ENCODE data around the gene ZNF672.

ZNF672 gene

GRCh38 chr1:248831842-248832241 is 6.2 kb upstream of the ZNF672 start:
- DNase-seq (ENCODE audit: low read depth in 2 of 3, low spot score in 2 of 3), result no peak

GRCh38 chr1:248834343-248834940 is 3.6 kb upstream of the ZNF672 start:
- DNase-seq (ENCODE audit: low read depth in 2 of 3, low spot score in 2 of 3), result no peak

GRCh38 chr1:248837045-248837780 is 811 bp upstream of the ZNF672 start:
- DNase-seq (ENCODE audit: low read depth in 2 of 3, low spot score in 2 of 3), result no peak

GRCh38 chr1:248838357-248839167 is 538 bp downstream of the ZNF672 start:
- peak; percentile 58 to 73 (median 65) for DNase-seq (ENCODE audit: low read depth in 2 of 3, low spot score in 2 of 3)

- DNase-seq (ENCODE audit: low read depth in 2 of 3, low spot score in 2 of 3), result no peak
These were observed 1.1 kb downstream of the ZNF672 start for GRCh38 chr1:248839168-248839555.

GRCh38 chr1:248840946-248841345 is 2.9 kb downstream of the ZNF672 start:
- DNase-seq (ENCODE audit: low read depth in 2 of 3, low spot score in 2 of 3), result no peak

- DNase-seq (ENCODE audit: low read depth in 2 of 3, low spot score in 2 of 3), result no peak
These were observed 3.8 kb downstream of the ZNF672 start for GRCh38 chr1:248841702-248842395.

- DNase-seq (ENCODE audit: low read depth in 2 of 3, low spot score in 2 of 3), result no peak
These were observed 4.8 kb downstream of the ZNF672 start for GRCh38 chr1:248842781-248843331.

GRCh38 chr1:248843687-248844086 is 5.7 kb downstream of the ZNF672 start:
- no peak for DNase-seq (ENCODE audit: low read depth in 2 of 3, low spot score in 2 of 3)

- no peak for DNase-seq (ENCODE audit: low read depth in 2 of 3, low spot score in 2 of 3)
These were observed 6.5 kb downstream of the ZNF672 start for GRCh38 chr1:248844526-248844925.

- DNase-seq (ENCODE audit: low read depth in 2 of 3, low spot score in 2 of 3), result no peak
These were observed 9.3 kb downstream of the ZNF672 start for GRCh38 chr1:248847181-248847955.

- no peak for DNase-seq (ENCODE audit: low read depth in 2 of 3, low spot score in 2 of 3)
These were observed 10.0 kb downstream of the ZNF672 start for GRCh38 chr1:248847956-248848561.

- no peak for DNase-seq (ENCODE audit: low read depth in 2 of 3, low spot score in 2 of 3)
These were observed 10.6 kb downstream of the ZNF672 start for GRCh38 chr1:248848602-248849001.

GRCh38 chr1:248849152-248849551 is 11.1 kb downstream of the ZNF672 start:
- no peak for DNase-seq (ENCODE audit: low read depth in 2 of 3, low spot score in 2 of 3)

GRCh38 chr1:248849637-248850036 is 11.6 kb downstream of the ZNF672 start:
- no peak for DNase-seq (ENCODE audit: low read depth in 2 of 3, low spot score in 2 of 3)

GRCh38 chr1:248850124-248850523 is 12.1 kb downstream of the ZNF672 start:
- DNase-seq (ENCODE audit: low read depth in 2 of 3, low spot score in 2 of 3), result no peak

GRCh38 chr1:248850536-248851251 is 12.7 kb downstream of the ZNF672 start:
- no peak for DNase-seq (ENCODE audit: low read depth in 2 of 3, low spot score in 2 of 3)

- DNase-seq (ENCODE audit: low read depth in 2 of 3, low spot score in 2 of 3), result no peak
These were observed 13.4 kb downstream of the ZNF672 start for GRCh38 chr1:248851390-248851789.

Measured in activated CD8-positive, alpha-beta memory T cell treated with anti-CD3 and anti-CD28 coated beads for 48 hours (primary cell).